Peyer's patch (tissue), 4 donors: ENCODE results near the gene PTAR1. TPM values are rescaled to one million over a fixed set of nuclear protein-coding genes. Genes with fewer than 3 reads are reported as not detected.

Experiments
- DNase-seq, 3 donors: peaks; one replicate each; pipeline ENCODE4 v3.0.0-alpha.2; 2017 to 2019
- H3K27ac ChIP-seq, 4 donors: fragments of 200-600 bp; sonication (generic); one replicate each; pipeline ENCODE4 v1.5.1; 2016 to 2019
- H3K27me3 ChIP-seq, 2 donors: fragments of 200-600 bp; sonication (generic); one replicate each; pipeline ENCODE4 v1.5.1; 2019
- H3K36me3 ChIP-seq, 3 donors: fragments of 200-600 bp; sonication (generic); one replicate each; pipeline ENCODE4 v1.5.1; 2016 to 2019
- H3K4me1 ChIP-seq, 4 donors: fragments of 200-600 bp; sonication (generic); one replicate each; pipeline ENCODE4 v1.5.1; 2016 to 2019
- H3K4me3 ChIP-seq, 4 donors: fragments of 200-600 bp; sonication (generic); 1 replicate in 3 of 4; 2 replicates in 1 of 4; pipeline ENCODE4 v1.5.1; 2016 to 2019; ENCODE audit warnings: mild to moderate bottlenecking in 1 of 4
- H3K9me3 ChIP-seq, 4 donors: fragments of 200-600 bp; sonication (generic); one replicate each; pipeline ENCODE4 v1.5.1; 2016 to 2019; ENCODE audit warnings: mild to moderate bottlenecking in 1 of 4
- POLR2A ChIP-seq, 2 donors: fragments of 450-650 bp; IDR thresholded peaks; one replicate each; pipeline ENCODE4 v1.5.1; 2017; ENCODE audit warnings: antibody characterized with exemption in 2 of 2, mild to moderate bottlenecking in 2 of 2, moderate library complexity in 2 of 2
- total RNA-seq, 4 donors: library from RNA; depleted of rRNA; stranded (reverse); fragments of >200 nt; gene quantifications; one replicate each; pipeline ENCODE4 v1.1.0, GENCODE V29; 2016
- TF ChIP-seq, protein P1 (sequence below), 6 experiments: fragments of 450-650 bp in 4 of 6; fragments of 200-600 bp in 2 of 6; sonication (generic) in 1 of 6; IDR thresholded peaks; one replicate each; pipeline ENCODE4 v1.5.1; 2017 to 2019; ENCODE audit warnings: antibody characterized with exemption in 6 of 6, mild to moderate bottlenecking in 3 of 6, moderate library complexity in 1 of 6

Gene PTAR1
- total RNA-seq, 4 donors from 2014 or later, result 43.8 to 115 (median 65.2) TPM

DNA sequence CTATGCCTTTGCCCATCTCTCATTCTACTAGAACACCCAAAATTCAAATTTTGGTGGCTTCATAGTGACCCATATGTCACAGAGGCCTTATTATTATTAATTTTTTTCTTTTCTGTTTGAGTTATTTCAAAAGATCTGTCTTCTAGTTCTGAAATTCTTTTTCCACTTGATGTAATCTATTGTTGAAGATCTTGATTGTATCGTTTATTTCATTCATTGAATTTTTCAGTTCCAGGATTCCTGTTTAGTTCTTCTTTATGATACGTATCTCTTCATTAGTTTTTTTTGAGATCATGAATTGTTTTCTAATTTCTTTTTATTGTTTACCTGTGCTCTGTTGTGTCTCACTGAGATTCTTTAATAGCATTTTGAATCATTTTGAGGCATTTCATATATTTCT lies 63.0 kb downstream of the PTAR1 start:
- Histone ChIP-seq H3K9me3 (peaks cover 0 to 11% (median 0%) of the 10 kb centered on the region in 4 donors), H3K27ac (no peak overlapping the region), H3K36me3 (no peaks in the 10 kb centered on the region), H3K4me1 (no peaks in the 10 kb centered on the region), H3K4me3 (no peak overlapping the region), H3K27me3 (no peaks in the 10 kb centered on the region)
- TF ChIP-seq, protein P1, sequence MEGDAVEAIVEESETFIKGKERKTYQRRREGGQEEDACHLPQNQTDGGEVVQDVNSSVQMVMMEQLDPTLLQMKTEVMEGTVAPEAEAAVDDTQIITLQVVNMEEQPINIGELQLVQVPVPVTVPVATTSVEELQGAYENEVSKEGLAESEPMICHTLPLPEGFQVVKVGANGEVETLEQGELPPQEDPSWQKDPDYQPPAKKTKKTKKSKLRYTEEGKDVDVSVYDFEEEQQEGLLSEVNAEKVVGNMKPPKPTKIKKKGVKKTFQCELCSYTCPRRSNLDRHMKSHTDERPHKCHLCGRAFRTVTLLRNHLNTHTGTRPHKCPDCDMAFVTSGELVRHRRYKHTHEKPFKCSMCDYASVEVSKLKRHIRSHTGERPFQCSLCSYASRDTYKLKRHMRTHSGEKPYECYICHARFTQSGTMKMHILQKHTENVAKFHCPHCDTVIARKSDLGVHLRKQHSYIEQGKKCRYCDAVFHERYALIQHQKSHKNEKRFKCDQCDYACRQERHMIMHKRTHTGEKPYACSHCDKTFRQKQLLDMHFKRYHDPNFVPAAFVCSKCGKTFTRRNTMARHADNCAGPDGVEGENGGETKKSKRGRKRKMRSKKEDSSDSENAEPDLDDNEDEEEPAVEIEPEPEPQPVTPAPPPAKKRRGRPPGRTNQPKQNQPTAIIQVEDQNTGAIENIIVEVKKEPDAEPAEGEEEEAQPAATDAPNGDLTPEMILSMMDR (IDR thresholded peaks at IDR 0.05), result no peak
- no peak for TF ChIP-seq POLR2A (IDR thresholded peaks at IDR 0.05)
- no peak for DNase-seq

GRCh38 chr9:69689991-69690538 lies 69.7 kb downstream of the PTAR1 start:
- no peaks in the 10 kb centered on the region for H3K9me3 ChIP-seq
- H3K4me3 ChIP-seq, result no peak overlapping the region
- H3K36me3 ChIP-seq, result no peaks in the 10 kb centered on the region
- H3K27ac ChIP-seq, result no peak overlapping the region
- H3K27me3 ChIP-seq, result no peaks in the 10 kb centered on the region
- no peaks in the 10 kb centered on the region for H3K4me1 ChIP-seq
- TF ChIP-seq, protein P1 (IDR thresholded peaks at IDR 0.05), result no peak
- no peak for TF ChIP-seq POLR2A (IDR thresholded peaks at IDR 0.05)
- DNase-seq, result no peak

GRCh38 chr9:69683927-69684326 lies 75.9 kb downstream of the PTAR1 start:
- Histone ChIP-seq H3K9me3 (no peaks in the 10 kb centered on the region), H3K36me3 (no peaks in the 10 kb centered on the region), H3K4me3 (no peak overlapping the region), H3K27me3 (no peaks in the 10 kb centered on the region), H3K27ac (no peak overlapping the region), H3K4me1 (no peaks in the 10 kb centered on the region)
- no peak for DNase-seq
- no peak for TF ChIP-seq POLR2A (IDR thresholded peaks at IDR 0.05)
- TF ChIP-seq, protein P1 (IDR thresholded peaks at IDR 0.05), result no peak

DNA sequence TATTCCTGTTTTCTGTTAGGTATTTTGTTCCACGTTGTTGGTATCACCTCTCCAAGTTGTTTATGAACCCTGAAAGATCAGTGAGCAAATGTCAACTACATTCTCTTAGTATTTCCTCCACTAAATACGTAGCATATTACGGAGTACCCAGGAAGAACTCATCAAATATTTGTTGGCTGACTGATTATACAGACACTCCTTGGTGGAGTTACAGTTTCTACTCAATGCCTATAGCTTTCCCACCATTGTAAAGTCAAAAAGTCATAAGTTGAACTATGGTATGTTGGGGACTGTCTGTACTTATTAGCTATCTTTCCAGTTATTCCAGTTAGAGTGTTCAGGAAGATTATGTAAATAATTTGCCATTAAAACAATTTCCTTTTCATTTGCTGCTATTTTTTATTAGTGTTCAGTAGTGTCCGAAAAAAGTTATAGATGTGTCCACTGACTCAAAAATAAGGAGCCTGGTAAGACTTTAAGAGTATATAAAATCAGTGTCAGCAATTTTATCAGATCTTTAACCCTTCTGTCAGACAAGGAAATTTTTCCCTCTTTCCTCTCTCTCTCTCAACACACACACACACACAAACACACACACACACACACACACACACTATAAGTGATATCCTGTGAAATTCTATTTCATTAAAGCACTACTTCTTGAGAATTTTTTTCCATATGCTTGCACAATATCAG lies 80.8 kb downstream of the PTAR1 start:
- Histone ChIP-seq H3K36me3 (no peaks in the 10 kb centered on the region), H3K4me3 (no peak overlapping the region), H3K27ac (no peak overlapping the region), H3K4me1 (no peaks in the 10 kb centered on the region), H3K9me3 (no peaks in the 10 kb centered on the region), H3K27me3 (no peaks in the 10 kb centered on the region)
- TF ChIP-seq, protein P1 (IDR thresholded peaks at IDR 0.05), result no peak
- TF ChIP-seq POLR2A (IDR thresholded peaks at IDR 0.05), result no peak
- no peak for DNase-seq

GRCh38 chr9:69677931-69678330 lies 81.9 kb downstream of the PTAR1 start:
- no peak overlapping the region for H3K27ac ChIP-seq

More at GRCh38 chr9:69677931-69678330, 81.9 kb downstream of the PTAR1 start:
- TF ChIP-seq, protein P1 (IDR thresholded peaks at IDR 0.05), result no peak
- TF ChIP-seq POLR2A (IDR thresholded peaks at IDR 0.05), result no peak
- peaks cover 0 to 5% (median 0%) of the 10 kb centered on the region in 4 donors for H3K4me1 ChIP-seq
- no peaks in the 10 kb centered on the region for H3K36me3 ChIP-seq
- no peaks in the 10 kb centered on the region for H3K27me3 ChIP-seq
- DNase-seq, result no peak
- no peak overlapping the region for H3K4me3 ChIP-seq
- H3K9me3 ChIP-seq, result no peaks in the 10 kb centered on the region
